Hypothalamus (tissue), 51 donors: ENCODE results near the gene PAEP.
"Not testable (repeated sequence)": the region's sequence is repeated elsewhere in the genome, so short reads cannot be mapped to it uniquely, and the experiment has no call there.

Experiments
- DNase-seq, 51 donors: peaks; one replicate each; lab custom pipeline; 2025; lab: John Stamatoyannopoulos, UW

Gene PAEP

GRCh38 chr9:135561391-135562234, at the start of gene PAEP:
PAEP (plus strand) TSS chr9:135561756.
- no peak for DNase-seq

GRCh38 chr9:135512241-135512603, 49.3 kb upstream of the PAEP start:
- DNase-seq: no peak

DNA sequence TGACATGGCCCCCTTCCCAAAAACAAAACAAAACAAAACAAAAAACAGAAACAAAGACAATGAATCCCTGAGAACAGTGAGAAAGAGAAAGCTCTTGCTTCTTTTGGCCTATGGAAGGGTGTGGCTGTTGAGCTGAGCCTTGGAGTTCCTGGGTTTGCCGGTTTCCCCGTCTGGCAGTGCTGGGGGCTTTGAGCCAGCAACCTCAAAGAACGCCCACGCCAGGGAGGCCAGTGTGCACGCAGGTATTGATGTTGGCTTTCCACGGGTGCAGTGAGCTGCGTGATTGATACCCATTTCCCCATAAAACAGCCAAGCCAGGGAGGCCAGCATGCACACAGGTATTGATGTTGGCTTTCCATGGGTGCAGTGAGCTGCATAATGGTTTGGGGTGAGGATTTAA, 48.7 kb upstream of the PAEP start:
- DNase-seq: no peak

DNA sequence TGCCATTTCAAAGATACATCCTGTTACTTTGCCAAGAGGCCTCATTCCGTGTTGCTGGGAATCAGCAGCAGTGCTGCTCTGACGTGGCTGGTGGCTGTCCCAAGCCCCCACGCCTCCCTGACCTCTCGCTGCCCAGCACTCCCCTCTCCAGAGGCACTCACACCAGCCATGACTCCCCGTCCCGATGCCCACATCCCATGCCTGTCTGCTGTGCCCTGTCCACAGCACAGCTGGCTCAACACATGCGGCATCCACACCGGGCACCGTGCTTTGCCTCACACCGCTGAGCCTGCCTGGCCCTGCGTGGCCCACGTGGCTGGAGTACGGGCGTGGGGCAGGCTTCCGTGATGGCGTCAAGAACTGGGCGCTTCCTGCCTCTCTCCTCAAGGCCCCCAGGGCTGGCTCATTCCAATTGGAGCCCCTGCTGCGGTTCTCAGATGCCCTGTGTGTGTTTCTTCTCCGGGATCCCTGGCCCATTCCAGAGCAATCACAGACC, 48.2 kb upstream of the PAEP start:
- no peak for DNase-seq

- not testable (repeated sequence) for DNase-seq
Observed at GRCh38 chr9:135513906-135514305, 47.6 kb upstream of the PAEP start.

DNA sequence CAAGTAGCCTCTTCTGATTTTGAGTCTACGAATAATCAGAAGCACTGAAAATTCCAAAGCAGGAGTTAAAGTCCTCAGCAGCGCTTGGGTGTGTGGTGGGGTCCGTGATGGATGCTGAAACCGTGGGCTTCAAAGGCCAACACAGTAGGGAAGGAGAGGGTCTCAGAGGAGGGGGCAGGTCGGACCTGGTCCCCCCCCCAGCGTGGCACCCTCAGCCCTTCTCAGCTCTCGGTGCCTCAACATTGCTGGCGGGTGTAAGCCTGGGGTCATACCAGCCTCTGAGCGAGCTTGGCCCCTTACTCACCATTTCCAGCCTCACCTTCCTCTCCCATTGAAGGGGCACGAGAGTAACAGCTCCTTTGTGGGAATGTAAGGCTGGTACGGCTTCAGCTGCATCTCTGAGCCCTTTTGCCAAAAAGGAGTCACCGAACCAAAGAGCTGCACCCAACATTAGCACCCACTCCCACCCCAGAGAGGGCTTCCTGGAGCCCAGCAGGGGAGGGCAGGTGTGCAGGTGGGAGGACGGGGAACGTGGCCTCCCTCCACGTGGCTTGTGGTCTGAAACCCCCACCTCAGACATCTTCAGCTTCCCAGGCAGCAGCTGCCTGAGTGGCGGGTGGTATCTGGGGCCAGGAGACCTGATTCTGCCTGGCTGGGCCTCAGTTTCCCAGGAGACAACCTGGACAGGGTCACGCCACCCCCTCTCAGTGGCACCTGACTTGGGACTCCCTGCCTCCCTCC, 47.0 kb upstream of the PAEP start:
- DNase-seq: no peak

DNA sequence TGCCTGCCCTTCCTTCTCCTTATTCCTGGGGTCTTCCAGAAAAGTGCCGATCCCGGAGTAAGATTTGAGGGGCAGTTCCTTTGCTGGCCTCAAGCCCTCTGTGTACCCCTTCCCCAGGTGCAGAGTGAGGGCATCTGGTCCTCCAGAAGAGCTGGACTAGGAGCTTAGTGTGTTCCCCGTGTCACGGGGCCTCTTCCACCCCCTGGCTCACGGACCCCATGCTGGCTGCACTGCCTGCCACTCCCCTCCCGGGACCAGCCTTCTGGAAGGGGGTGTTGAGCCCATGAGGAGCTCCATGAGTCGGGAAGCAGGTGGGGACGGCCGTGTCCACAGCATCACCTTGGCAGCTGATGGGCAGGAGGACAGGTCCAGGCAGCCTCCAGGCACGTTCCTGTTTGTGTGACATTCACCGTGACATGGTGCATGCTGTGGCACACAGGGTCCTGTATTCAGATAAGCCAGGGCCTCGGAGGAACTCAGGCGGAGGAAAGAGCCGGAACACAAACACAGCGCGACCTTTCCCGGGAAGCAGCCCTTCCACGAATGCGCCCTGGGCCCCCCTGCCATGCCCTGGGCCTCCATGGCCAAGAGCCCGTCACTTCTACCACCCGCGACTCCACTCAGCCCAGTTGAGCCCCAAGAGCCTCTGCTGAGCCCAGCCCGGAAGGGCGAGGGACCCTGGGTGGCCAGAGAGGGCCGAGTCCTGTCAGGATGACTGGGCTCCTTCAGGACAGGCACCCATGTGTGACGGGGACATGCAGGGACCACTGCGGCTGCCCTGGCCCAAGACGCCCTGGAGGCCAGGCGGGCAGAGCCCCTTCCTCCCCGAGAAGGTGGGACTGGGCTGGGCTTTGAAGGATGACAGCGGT, 46.2 kb upstream of the PAEP start:
- DNase-seq: no peak

GRCh38 chr9:135516132-135516860, 45.3 kb upstream of the PAEP start:
- DNase-seq: no peak

DNA sequence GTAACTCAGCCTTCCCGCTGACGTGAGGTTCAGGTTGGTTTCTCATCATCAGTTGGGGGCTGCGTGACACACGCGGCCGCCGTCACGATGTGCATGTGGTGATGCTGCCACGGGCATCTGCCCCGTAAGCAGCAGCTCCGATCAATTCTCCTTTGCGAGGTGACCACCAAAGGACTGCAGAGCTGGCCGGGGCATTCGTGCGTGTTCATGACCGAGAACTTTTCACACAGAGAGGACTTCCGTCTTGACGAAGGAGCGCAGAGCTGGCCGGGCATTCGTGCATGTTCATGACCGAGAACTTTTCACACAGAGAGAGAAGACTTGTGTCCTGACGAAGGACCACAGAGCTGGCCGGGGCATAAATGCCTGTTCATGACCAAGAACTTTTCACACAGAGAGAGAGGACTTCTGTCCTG, 44.1 kb upstream of the PAEP start:
- no peak for DNase-seq

DNA sequence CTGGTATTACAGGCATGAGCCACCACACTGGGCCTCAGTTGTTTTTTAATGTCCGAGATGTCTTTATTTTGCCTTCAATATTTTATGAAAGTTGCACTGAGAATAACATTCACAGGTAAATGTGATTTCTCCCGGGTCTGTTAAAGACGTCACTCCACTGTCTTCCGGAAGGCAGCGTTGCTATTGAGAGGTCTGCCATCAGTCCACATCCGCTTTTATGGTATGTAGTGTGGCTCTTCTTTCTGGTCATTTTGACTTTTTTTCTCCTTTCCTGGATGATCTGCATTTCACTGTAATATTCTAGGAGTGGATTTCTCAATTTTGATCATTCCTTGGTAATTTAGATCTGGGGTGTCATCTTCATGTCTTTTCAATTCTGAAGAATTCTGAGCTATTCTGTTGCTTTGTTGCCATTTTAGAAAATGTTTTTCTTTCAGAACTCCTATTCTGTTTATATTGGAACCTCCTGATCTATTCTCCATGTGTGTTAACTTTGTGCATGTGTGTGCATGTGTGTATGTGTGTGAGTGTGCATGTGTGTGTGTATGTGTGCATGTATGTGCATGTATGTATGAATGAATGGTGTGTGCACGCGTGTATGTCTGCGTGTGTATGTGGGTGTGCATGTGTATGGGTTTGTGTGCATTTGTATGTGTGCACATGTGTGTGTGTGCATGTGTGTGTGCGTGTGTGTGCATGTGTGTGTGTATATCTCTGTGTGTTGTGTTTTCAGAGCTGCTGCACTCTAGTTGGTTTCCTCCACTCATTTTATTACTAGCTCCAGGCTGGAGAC, 42.2 kb upstream of the PAEP start:
- no peak for DNase-seq

GRCh38 chr9:135520916-135521607, 40.5 kb upstream of the PAEP start, which contains the start of gene LCN1:
LCN1 (plus strand) TSS chr9:135521440; CDS start chr9:135521498, 58 bp downstream.
- DNase-seq: no peak

DNA sequence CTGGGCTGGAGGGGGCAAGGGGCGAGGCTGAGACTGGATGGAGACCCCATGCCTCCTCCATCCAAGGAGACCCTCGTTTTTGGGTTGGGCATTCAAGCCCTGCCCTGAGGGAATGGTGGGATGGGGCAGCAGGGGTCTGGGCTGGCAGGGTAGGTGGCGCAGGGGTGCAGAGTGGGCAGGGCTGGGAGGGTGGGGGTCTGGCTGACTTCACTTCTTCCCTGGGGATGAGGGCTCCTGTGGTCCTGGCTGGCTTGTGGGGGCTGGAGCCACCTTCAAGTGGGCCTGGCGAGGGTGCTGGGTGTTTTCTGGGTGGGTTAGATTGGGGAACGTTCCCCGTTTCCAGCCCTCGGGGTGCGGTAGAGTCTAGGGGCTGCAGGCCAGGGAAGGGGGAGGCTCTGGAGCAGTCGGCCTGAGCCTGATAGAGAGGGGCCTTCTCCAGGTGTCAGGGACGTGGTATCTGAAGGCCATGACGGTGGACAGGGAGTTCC, 39.9 kb upstream of the PAEP start:
- DNase-seq: no peak

DNA sequence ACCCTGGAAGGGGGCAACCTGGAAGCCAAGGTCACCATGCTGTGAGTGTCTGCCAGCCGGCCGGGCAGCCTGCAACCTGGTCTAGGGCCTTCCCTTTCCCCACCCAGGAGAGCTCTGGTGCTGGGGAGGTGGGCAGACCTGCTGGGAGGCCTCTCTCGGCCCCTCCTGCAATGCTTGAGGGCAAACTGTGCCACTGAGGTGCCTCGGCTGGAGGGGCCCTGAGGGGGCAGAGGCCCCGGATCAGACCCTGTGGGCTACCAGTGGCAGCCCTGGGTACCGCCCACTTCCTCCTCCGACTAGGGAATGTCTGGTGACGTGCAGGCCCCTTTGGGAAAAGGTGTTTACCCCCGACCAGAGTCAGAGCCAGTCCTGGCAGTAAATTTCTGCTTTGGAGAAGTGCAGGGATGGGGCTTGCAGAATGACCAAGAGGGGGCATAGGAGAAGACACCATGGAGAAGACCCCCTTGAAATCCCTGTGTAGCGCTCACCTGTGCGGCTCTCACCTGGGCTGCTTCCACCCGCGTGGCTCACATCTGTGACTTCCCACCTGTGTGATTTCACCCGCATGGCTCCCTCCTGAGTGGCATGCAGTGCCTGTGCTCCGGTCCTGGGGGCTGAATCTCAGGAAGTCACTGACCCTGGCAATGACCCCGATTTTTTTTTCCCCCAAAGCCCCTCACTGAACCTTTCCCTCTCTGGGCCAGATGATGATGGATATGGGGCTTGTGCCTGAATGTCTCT, 39.2 kb upstream of the PAEP start:
- DNase-seq: no peak

DNA sequence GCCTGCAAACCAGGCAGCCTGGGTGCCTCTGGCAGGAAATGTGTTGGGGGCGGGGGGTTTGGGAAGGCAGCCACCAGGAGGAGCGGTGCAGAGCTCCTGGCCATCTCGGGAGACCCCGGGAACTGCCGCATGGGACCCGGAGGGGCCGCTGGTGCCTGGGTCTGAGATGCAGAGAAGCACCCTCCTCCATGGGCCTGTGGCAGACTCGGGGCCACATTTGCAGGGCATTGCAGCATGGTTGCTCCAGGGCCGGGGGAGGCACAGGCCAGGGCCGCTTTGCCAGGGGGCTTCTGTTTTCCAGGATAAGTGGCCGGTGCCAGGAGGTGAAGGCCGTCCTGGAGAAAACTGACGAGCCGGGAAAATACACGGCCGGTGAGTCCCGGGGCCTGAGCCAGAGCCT, 38.6 kb upstream of the PAEP start:
- no peak for DNase-seq

DNA sequence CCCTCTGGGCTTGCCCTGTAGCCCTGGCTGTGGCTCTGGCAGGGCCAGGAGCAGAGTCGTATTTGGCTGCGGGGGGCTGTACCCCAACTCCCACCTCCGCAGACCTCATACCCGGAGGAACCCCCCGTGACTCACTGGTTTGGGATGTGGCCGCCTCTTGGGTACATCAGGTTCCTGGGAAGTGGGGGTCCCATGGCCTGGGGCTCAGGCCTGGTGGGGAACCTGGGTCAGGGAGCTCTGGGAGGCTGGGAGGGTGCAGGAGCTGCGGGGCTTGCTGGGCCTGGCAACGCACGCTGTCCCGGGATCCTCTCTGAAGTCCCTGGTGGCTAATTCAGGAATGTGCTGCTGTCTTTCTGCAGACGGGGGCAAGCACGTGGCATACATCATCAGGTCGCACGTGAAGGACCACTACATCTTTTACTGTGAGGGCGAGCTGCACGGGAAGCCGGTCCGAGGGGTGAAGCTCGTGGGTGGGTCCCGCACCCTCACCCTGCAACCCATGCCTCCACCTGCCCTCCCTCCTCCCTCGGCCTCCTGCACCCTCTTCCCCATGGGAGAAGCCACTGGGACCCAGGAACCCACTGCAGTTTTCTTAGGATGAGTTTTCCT, 37.9 kb upstream of the PAEP start:
- DNase-seq: no peak

- no peak for DNase-seq
Observed at GRCh38 chr9:135524130-135524861, 37.3 kb upstream of the PAEP start.
